DOHH2 (cell line): ENCODE data around the gene RAB19.

Experiments
- H3F3A ChIP-seq: fragments of 200-600 bp; sonication (generic), shearing (Covaris generic); 2 replicates; pipeline ENCODE4 v1.6.0; 2016; ENCODE audit warnings: antibody characterized with exemption, mild to moderate bottlenecking; ENCODE audit not compliant: control insufficient read depth, insufficient read depth
- H3K27ac ChIP-seq: fragments of 200-600 bp; sonication (generic); 2 replicates; pipeline ENCODE4 v1.5.1; 2014; ENCODE audit warnings: low read depth, mild to moderate bottlenecking, low read length, moderate library complexity
- H3K27me3 ChIP-seq: fragments of 200-600 bp; sonication (generic); 2 replicates; pipeline ENCODE4 v1.6.1; 2014; ENCODE audit warnings: mild to moderate bottlenecking, low read length, mixed read lengths; ENCODE audit not compliant: control insufficient read depth
- H3K36me3 ChIP-seq: fragments of 200-600 bp; sonication (generic); 2 replicates; pipeline ENCODE4 v1.6.1; 2014; ENCODE audit warnings: mild to moderate bottlenecking, low read length, moderate library complexity, mixed read lengths; ENCODE audit not compliant: control insufficient read depth
- H3K4me1 ChIP-seq: fragments of 200-600 bp; sonication (generic); 2 replicates; pipeline ENCODE4 v1.6.1; 2014; ENCODE audit warnings: mild to moderate bottlenecking, low read length, mixed read lengths; ENCODE audit not compliant: control insufficient read depth
- H3K4me2 ChIP-seq: fragments of 200-600 bp; sonication (generic); 2 replicates; pipeline ENCODE4 v1.6.0; 2014; ENCODE audit warnings: mild to moderate bottlenecking, low read length, moderate library complexity
- H3K4me3 ChIP-seq: fragments of 200-600 bp; sonication (generic); 2 replicates; pipeline ENCODE4 v1.5.1; 2014; ENCODE audit warnings: mild to moderate bottlenecking, low read length, mixed read lengths
- H3K79me2 ChIP-seq: fragments of 200-600 bp; sonication (generic); 2 replicates; pipeline ENCODE4 v1.6.1; 2014; ENCODE audit warnings: mild to moderate bottlenecking, low read length, mixed read lengths; ENCODE audit not compliant: control insufficient read depth
- H3K9me2 ChIP-seq: fragments of 200-600 bp; sonication (generic); replicated peaks from 2 replicates; pipeline ENCODE4 v1.6.1; 2014; ENCODE audit warnings: mild to moderate bottlenecking, low read length, mixed read lengths; ENCODE audit not compliant: control insufficient read depth
- H3K9me3 ChIP-seq: fragments of 200-600 bp; sonication (generic); 2 replicates; pipeline ENCODE4 v1.6.1; 2014; ENCODE audit warnings: antibody characterized with exemption, low read length, mixed read lengths; ENCODE audit not compliant: control insufficient read depth, insufficient read depth
- H4K20me1 ChIP-seq: fragments of 200-600 bp; sonication (generic); 2 replicates; pipeline ENCODE4 v1.6.0; 2014; ENCODE audit warnings: low read depth, mild to moderate bottlenecking, antibody characterized with exemption, low read length, moderate library complexity; ENCODE audit not compliant: control insufficient read depth, insufficient read depth
- CTCF ChIP-seq: fragments of 200-600 bp; sonication (generic); IDR thresholded peaks from one replicate; pipeline ENCODE4 v1.5.1; 2014; ENCODE audit warnings: antibody characterized with exemption, mild to moderate bottlenecking, low read depth, low read length; ENCODE audit not compliant: poor library complexity, severe bottlenecking
- EZH2phosphoT487 ChIP-seq: fragments of 200-600 bp; sonication (generic); IDR thresholded peaks from 2 replicates; pipeline ENCODE4 v1.6.1; 2017; ENCODE audit warnings: borderline replicate concordance, mild to moderate bottlenecking, antibody characterized with exemption, low read length, moderate library complexity, mixed read lengths

Gene RAB19

GRCh38 chr7:140375323-140375722, 28.5 kb upstream of the RAB19 start:
- Histone ChIP-seq H3K9me3 (no peaks in the 10 kb centered on the region), H3K4me1 (peaks cover 7% of the 10 kb centered on the region), H3K36me3 (peaks cover 7% of the 10 kb centered on the region; the same call in 1 of the 2 replicates), H3K9me2 (no peaks in the 10 kb centered on the region), H3K27me3 (no peaks in the 10 kb centered on the region), H3K79me2 (no peaks in the 10 kb centered on the region), H3K4me3 (no peak overlapping the region), H4K20me1 (no peaks in the 10 kb centered on the region), H3F3A (peaks cover 4% of the 10 kb centered on the region; the same call in 1 of the 2 replicates), H3K4me2 (no peak overlapping the region), H3K27ac (no peak overlapping the region)
- TF ChIP-seq EZH2phosphoT487: no peak
- TF ChIP-seq CTCF: no peak

- H3F3A ChIP-seq: peaks cover 4% of the 10 kb centered on the region; the same call in 1 of the 2 replicates
- H3K27ac ChIP-seq: no peak overlapping the region
- no peaks in the 10 kb centered on the region for H3K9me2 ChIP-seq
- H3K4me1 ChIP-seq: peaks cover 7% of the 10 kb centered on the region
- peaks cover 7% of the 10 kb centered on the region; the same call in 1 of the 2 replicates for H3K36me3 ChIP-seq
- H3K79me2 ChIP-seq: no peaks in the 10 kb centered on the region
- H4K20me1 ChIP-seq: no peaks in the 10 kb centered on the region
- TF ChIP-seq CTCF: no peak
- no peak for TF ChIP-seq EZH2phosphoT487
- H3K9me3 ChIP-seq: no peaks in the 10 kb centered on the region
- no peak overlapping the region for H3K4me3 ChIP-seq
- H3K27me3 ChIP-seq: no peaks in the 10 kb centered on the region
- 0 out of 2 replicates have a peak overlapping the region, but pooled peaks have one; percentile 4 for H3K4me2 ChIP-seq
These were observed 27.7 kb upstream of the RAB19 start for GRCh38 chr7:140375892-140376730.

GRCh38 chr7:140383954-140384713, 19.7 kb upstream of the RAB19 start:
- Histone ChIP-seq H3K36me3 (peaks cover 4% of the 10 kb centered on the region; the same call in 1 of the 2 replicates), H3K27me3 (no peaks in the 10 kb centered on the region; the same call in 1 of the 2 replicates), H3F3A (peaks cover 4% of the 10 kb centered on the region; the same call in 1 of the 2 replicates), H3K27ac (no peak overlapping the region), H3K4me1 (peaks cover 9% of the 10 kb centered on the region), H3K4me2 (no peak overlapping the region), H3K79me2 (no peaks in the 10 kb centered on the region), H3K9me3 (no peaks in the 10 kb centered on the region), H4K20me1 (peaks cover 3% of the 10 kb centered on the region; the same call in 1 of the 2 replicates), H3K4me3 (no peak overlapping the region), H3K9me2 (no peaks in the 10 kb centered on the region)
- TF ChIP-seq CTCF: no peak
- no peak for TF ChIP-seq EZH2phosphoT487
